BLaER1 treated with 17β-estradiol and CSF1 and Interleukin-3, amounts not matched to agents 10 nM and 100 nM (cell line): Measurements from ENCODE around the gene ALKBH3.

ENCODE experiments used
- H3K27ac ChIP-seq, 11 experiments: shearing (Covaris generic); formaldehyde crosslinking; 2 replicates each; pipeline ENCODE4 v1.8.1; 2022
- H3K27me3 ChIP-seq, 11 experiments: shearing (Covaris generic); formaldehyde crosslinking; 2 replicates each; pipeline ENCODE4 v1.8.1; 2022
- H3K36me3 ChIP-seq, 11 experiments: shearing (Covaris generic); formaldehyde crosslinking; 2 replicates each; pipeline ENCODE4 v1.8.1; 2022
- H3K4me1 ChIP-seq, 10 experiments: shearing (Covaris generic); formaldehyde crosslinking; 2 replicates each; pipeline ENCODE4 v1.8.1; 2022
- H3K4me2 ChIP-seq, 11 experiments: shearing (Covaris generic); formaldehyde crosslinking; 2 replicates each; pipeline ENCODE4 v1.8.1; 2022
- H3K4me3 ChIP-seq, 10 experiments: shearing (Covaris generic); formaldehyde crosslinking; 2 replicates each; pipeline ENCODE4 v1.8.1; 2022
- H3K9ac ChIP-seq, 11 experiments: shearing (Covaris generic); formaldehyde crosslinking; 2 replicates each; pipeline ENCODE4 v1.8.1; 2022
- H3K9me3 ChIP-seq, 11 experiments: shearing (Covaris generic); formaldehyde crosslinking; replicated peaks in 1 of 11; 2 replicates each; pipeline ENCODE4 v1.8.1; 2022
- H4K20me1 ChIP-seq, 11 experiments: shearing (Covaris generic); formaldehyde crosslinking; 2 replicates each; pipeline ENCODE4 v1.8.1; 2022
- Cebpa-rat ChIP-seq, 11 experiments: shearing (Covaris generic); IDR thresholded peaks; 2 replicates each; pipeline ENCODE4 v1.8.1; 2022

ALKBH3 gene

GRCh38 chr11:43922295-43922648 lies 41.6 kb downstream of the ALKBH3 start:
- H3K27me3 ChIP-seq, result no peaks in the 10 kb centered on the region
- no peak overlapping the region for H3K4me3 ChIP-seq
- H3K4me1 ChIP-seq, result peaks cover 22 to 45% (median 37%) of the 10 kb centered on the region in 10 experiments
- H3K9ac ChIP-seq, result no peak overlapping the region
- no peaks in the 10 kb centered on the region for H3K9me3 ChIP-seq
- peak overlapping the region in 3 of 11 experiments; percentile 75 to 81 (median 75); a peak in 7 of 22 replicates for H3K27ac ChIP-seq
- H4K20me1 ChIP-seq, result no peaks in the 10 kb centered on the region
- peaks cover 3 to 17% (median 13%) of the 10 kb centered on the region in 11 experiments; a peak in 12 of 22 replicates for H3K36me3 ChIP-seq
- no peak for TF ChIP-seq Cebpa-rat (IDR thresholded peaks at IDR 0.05)
- peak overlapping the region in 5 of 11 experiments; percentile 7 to 60 (median 39); a peak in 3 of 22 replicates for H3K4me2 ChIP-seq

GRCh38 chr11:43922744-43923405 lies 42.2 kb downstream of the ALKBH3 start:
- Histone ChIP-seq H4K20me1 (no peaks in the 10 kb centered on the region), H3K9me3 (no peaks in the 10 kb centered on the region), H3K4me3 (no peak overlapping the region), H3K36me3 (peaks cover 3 to 17% (median 13%) of the 10 kb centered on the region in 11 experiments; a peak in 12 of 22 replicates), H3K9ac (no peak overlapping the region), H3K27me3 (no peaks in the 10 kb centered on the region), H3K4me1 (peaks cover 22 to 42% (median 33%) of the 10 kb centered on the region in 10 experiments), H3K27ac (peak overlapping the region in 3 of 11 experiments; percentile 31 to 81 (median 75); a peak in 3 of 22 replicates), H3K4me2 (no peak overlapping the region)
- no peak for TF ChIP-seq Cebpa-rat (IDR thresholded peaks at IDR 0.05)

GRCh38 chr11:43923406-43924111 lies 42.9 kb downstream of the ALKBH3 start:
- no peak overlapping the region for H3K4me2 ChIP-seq
- H3K4me3 ChIP-seq, result no peak overlapping the region
- no peaks in the 10 kb centered on the region for H4K20me1 ChIP-seq
- no peak for TF ChIP-seq Cebpa-rat (IDR thresholded peaks at IDR 0.05)
- H3K9ac ChIP-seq, result no peak overlapping the region
- H3K36me3 ChIP-seq, result peaks cover 2 to 15% (median 13%) of the 10 kb centered on the region in 11 experiments; a peak in 12 of 22 replicates
- H3K4me1 ChIP-seq, result peaks cover 22 to 42% (median 29%) of the 10 kb centered on the region in 10 experiments
- H3K27me3 ChIP-seq, result no peaks in the 10 kb centered on the region
- H3K27ac ChIP-seq, result peak overlapping the region in 1 of 11 experiments; percentile 31; a peak in 2 of 22 replicates
- H3K9me3 ChIP-seq, result no peaks in the 10 kb centered on the region

- Histone ChIP-seq H3K27ac (peak overlapping the region in 1 of 11 experiments; percentile 31; a peak in 1 of 22 replicates), H3K4me1 (peaks cover 22 to 39% (median 29%) of the 10 kb centered on the region in 10 experiments)
- TF ChIP-seq Cebpa-rat (IDR thresholded peaks at IDR 0.05), result no peak
These were observed 43.7 kb downstream of the ALKBH3 start for GRCh38 chr11:43924112-43924855.

GRCh38 chr11:43925063-43925931 lies 44.7 kb downstream of the ALKBH3 start:
- Histone ChIP-seq H3K4me1 (peaks cover 22 to 37% (median 26%) of the 10 kb centered on the region in 10 experiments), H3K9me3 (no peaks in the 10 kb centered on the region), H4K20me1 (no peaks in the 10 kb centered on the region), H3K27me3 (no peaks in the 10 kb centered on the region), H3K9ac (no peak overlapping the region), H3K36me3 (no peaks in the 10 kb centered on the region), H3K4me2 (no peak overlapping the region), H3K4me3 (no peak overlapping the region), H3K27ac (peak overlapping the region in 1 of 11 experiments; percentile 14; a peak in 1 of 22 replicates)
- TF ChIP-seq Cebpa-rat (IDR thresholded peaks at IDR 0.05), result no peak

More at GRCh38 chr11:43924112-43924855, 43.7 kb downstream of the ALKBH3 start:
- Histone ChIP-seq H3K4me3 (no peak overlapping the region), H3K9me3 (no peaks in the 10 kb centered on the region), H3K9ac (no peak overlapping the region), H3K36me3 (peaks cover 0 to 8% (median 6%) of the 10 kb centered on the region in 11 experiments; a peak in 11 of 22 replicates), H3K4me2 (no peak overlapping the region), H4K20me1 (no peaks in the 10 kb centered on the region), H3K27me3 (no peaks in the 10 kb centered on the region)

GRCh38 chr11:43925932-43926505 lies 45.4 kb downstream of the ALKBH3 start:
- no peak overlapping the region for H3K27ac ChIP-seq

GRCh38 chr11:43927070-43927469 lies 46.4 kb downstream of the ALKBH3 start:
- Histone ChIP-seq H3K4me3 (no peak overlapping the region), H3K9ac (no peak overlapping the region), H3K27me3 (no peaks in the 10 kb centered on the region), H3K9me3 (no peaks in the 10 kb centered on the region), H4K20me1 (no peaks in the 10 kb centered on the region), H3K4me2 (no peak overlapping the region), H3K27ac (no peak overlapping the region), H3K36me3 (no peaks in the 10 kb centered on the region), H3K4me1 (peaks cover 22 to 36% (median 25%) of the 10 kb centered on the region in 10 experiments)
- no peak for TF ChIP-seq Cebpa-rat (IDR thresholded peaks at IDR 0.05)

More at GRCh38 chr11:43925932-43926505, 45.4 kb downstream of the ALKBH3 start:
- Histone ChIP-seq H3K4me3 (no peak overlapping the region), H3K9ac (no peak overlapping the region), H3K4me1 (peaks cover 23 to 37% (median 26%) of the 10 kb centered on the region in 10 experiments), H3K27me3 (no peaks in the 10 kb centered on the region), H3K9me3 (no peaks in the 10 kb centered on the region), H3K36me3 (no peaks in the 10 kb centered on the region), H4K20me1 (no peaks in the 10 kb centered on the region), H3K4me2 (no peak overlapping the region)
- no peak for TF ChIP-seq Cebpa-rat (IDR thresholded peaks at IDR 0.05)
